ENCODE results near the gene IL22RA2.
"Not testable (repeated sequence)": the region's sequence is repeated elsewhere in the genome, so short reads cannot be mapped to it uniquely, and the experiment has no call there.

The IL22RA2 gene

GRCh38 chr6:137173501-137173900, at the start of gene IL22RA2:
IL22RA2 (minus strand) TSS chr6:137173644; CDS start chr6:137161749, 11,895 bp downstream.
- no peak for DNase-seq

- peak; percentile 37 for DNase-seq
Observed at GRCh38 chr6:137222381-137222780, 48.9 kb upstream of the IL22RA2 start.

GRCh38 chr6:137219664-137220252, 46.3 kb upstream of the IL22RA2 start:
- no peak for DNase-seq

GRCh38 chr6:137218917-137219663, 45.6 kb upstream of the IL22RA2 start, which contains the start of gene IFNGR1:
IFNGR1 (minus strand) TSS chr6:137219385; CDS start chr6:137219327, 58 bp downstream.
- DNase-seq: peak; percentile 95

GRCh38 chr6:137218473-137218916, 45.1 kb upstream of the IL22RA2 start:
- peak; percentile 78 for DNase-seq

- DNase-seq: peak; percentile 57
Observed at GRCh38 chr6:137217801-137218472, 44.5 kb upstream of the IL22RA2 start.

GRCh38 chr6:137216875-137217553, 43.6 kb upstream of the IL22RA2 start:
- DNase-seq: no peak

- DNase-seq: no peak
Observed at GRCh38 chr6:137216106-137216505, 42.7 kb upstream of the IL22RA2 start.

- DNase-seq: not testable (repeated sequence)
Observed at GRCh38 chr6:137215630-137216029, 42.2 kb upstream of the IL22RA2 start.

- no peak for DNase-seq
Observed at GRCh38 chr6:137214931-137215330, 41.5 kb upstream of the IL22RA2 start.

- DNase-seq: no peak
Observed at GRCh38 chr6:137213813-137214212, 40.4 kb upstream of the IL22RA2 start.

GRCh38 chr6:137213331-137213740, 39.9 kb upstream of the IL22RA2 start:
- no peak for DNase-seq

- no peak for DNase-seq
Observed at GRCh38 chr6:137211910-137212309, 38.5 kb upstream of the IL22RA2 start.

- no peak for DNase-seq
Observed at GRCh38 chr6:137210903-137211302, 37.5 kb upstream of the IL22RA2 start.

- DNase-seq: no peak
Observed at GRCh38 chr6:137208279-137208678, 34.8 kb upstream of the IL22RA2 start.

- not testable (repeated sequence) for DNase-seq
Observed at GRCh38 chr6:137207457-137207856, 34.0 kb upstream of the IL22RA2 start.

GRCh38 chr6:137206577-137206976, 33.1 kb upstream of the IL22RA2 start:
- DNase-seq: no peak

- DNase-seq: no peak
Observed at GRCh38 chr6:137203256-137203655, 29.8 kb upstream of the IL22RA2 start.

- no peak for DNase-seq
Observed at GRCh38 chr6:137202078-137202477, 28.6 kb upstream of the IL22RA2 start.

GRCh38 chr6:137201006-137201405, 27.6 kb upstream of the IL22RA2 start:
- DNase-seq: no peak

- no peak for DNase-seq
Observed at GRCh38 chr6:137200288-137200687, 26.8 kb upstream of the IL22RA2 start.

- no peak for DNase-seq
Observed at GRCh38 chr6:137197684-137198645, 24.5 kb upstream of the IL22RA2 start.
